ENCODE results near the gene RB1.
"Not testable (repeated sequence)": the region's sequence is repeated elsewhere in the genome, so short reads cannot be mapped to it uniquely, and the experiment has no call there.

RB1 gene

DNA sequence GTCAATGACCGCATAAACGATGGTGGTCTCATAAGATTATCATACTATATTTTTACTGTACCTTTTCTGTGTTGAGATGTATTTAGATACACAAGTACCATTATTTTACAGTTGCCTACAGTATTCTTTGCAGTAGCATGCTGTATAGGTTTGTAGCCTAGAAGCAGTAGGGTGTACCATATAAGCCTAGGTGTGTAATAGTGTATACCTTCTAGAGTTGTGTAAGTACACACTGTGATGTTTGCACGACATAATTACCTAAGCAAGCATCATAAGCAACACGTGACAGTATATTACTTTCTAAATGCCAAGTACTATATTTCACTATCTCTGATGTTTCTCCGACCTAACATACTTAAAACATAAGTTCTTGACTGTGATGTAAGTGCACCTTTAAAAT lies 106.6 kb downstream of the RB1 start:
- DNase-seq (ENCODE audit: low read depth in 2 of 2), result no peak

DNA sequence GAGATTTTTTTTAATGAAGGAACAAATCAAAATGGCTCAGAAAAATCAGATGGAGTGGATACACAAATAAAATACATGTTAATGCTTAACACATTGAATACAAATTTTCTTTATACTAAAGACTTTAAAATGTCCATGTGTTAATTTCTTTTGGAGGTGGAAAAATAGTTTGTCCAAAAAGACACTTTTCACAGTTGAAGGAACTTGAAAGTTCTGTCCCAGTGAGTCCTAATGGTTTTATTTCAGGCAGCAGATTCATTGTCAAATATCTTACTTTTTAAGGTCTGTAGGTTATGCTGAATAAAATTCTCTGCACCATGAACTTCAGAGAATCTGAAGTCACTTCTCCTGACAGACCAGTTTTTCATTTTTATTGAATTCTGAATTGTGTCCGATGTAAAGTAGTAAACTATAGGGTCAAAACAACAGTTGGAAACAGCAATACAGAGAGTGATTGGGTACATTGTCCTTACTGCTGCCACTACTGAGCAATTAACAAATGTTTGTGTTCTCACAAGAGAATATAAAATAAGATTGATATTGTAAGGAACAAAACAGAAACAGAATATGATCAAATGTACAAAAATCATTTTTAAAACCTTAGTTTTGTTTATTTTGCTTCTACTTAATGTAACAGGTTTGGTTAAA lies 107.7 kb downstream of the RB1 start:
- no peak for DNase-seq (ENCODE audit: low read depth in 2 of 2)

DNA sequence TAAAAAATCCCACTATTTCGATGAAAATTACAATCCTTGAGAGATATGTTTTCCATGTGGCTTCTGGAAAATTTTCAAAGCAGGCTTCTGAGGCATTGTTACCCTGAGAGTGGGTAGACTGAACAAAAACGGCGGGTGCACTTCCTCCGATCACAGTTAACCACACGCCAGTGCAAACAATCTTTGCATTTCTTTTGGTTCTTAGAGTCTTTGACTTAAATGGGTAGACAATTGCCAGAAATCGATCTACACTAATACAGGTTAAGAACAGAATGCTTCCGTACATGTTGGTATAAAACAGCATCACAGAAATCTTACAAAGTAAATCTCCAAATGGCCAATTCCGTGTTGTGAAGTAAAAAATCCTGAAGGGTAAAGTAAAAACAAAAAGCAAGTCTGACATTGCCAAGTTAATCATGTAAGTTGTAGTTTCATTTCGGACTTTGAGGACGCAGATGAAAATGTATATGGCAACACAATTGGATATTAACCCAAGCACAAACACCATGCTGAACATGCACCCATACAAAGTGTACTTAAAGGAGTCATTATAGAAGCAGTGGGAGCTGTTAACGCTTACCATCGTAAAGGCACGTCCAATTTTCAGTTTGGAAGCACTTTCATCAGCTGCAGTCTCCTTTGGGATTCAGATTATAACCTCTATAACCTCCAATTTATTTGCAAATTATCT lies 108.4 kb downstream of the RB1 start:
- DNase-seq (ENCODE audit: low read depth in 2 of 2), result no peak

DNA sequence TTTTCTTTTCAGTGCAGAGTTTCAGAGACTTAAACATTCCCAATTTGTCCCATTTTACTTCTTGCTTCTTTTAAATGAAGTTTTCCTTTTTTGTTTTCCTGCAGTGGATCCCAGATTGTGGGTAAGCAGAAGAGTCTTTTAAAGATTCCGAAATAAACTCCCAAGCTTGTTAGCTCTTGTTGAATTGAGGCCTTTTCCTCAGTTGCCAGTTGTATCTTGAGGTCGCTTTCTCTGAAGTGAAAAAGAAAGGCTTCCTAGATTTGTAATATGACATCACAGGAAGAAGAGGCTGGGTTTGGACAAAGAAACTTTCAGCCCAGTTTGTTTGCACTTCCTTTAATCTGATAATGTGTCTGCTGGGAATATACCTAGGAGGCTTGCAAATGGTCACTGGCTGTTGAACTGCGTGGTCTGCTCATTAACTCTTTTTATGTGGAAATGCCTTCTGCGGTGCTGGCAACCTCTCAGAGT lies 109.4 kb downstream of the RB1 start, which contains the start of gene LPAR6:
Gene LPAR6 (minus strand): TSS at position 233 of the 471 bp plus-strand sequence. CDS start 690 bp downstream, outside the sequence.
- DNase-seq (ENCODE audit: low read depth in 2 of 2), result no peak

DNA sequence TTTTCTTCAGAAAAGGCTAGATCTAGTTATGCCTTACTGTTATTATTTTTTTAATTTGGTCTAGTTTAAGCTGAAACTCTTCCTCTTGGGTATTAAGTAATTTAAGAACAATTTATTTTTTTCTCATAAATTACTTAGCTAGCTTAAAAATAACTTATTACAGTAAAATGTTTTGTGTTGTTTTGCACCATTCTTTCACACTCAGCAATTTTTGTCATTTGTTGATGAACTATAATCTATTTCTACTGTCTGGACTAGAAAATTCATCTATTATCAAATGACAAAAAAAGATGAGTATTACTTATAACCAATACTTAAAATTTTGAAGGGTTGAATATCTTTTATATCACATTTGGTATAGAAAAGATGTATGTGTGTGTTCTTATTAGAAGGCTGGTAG lies 111.0 kb downstream of the RB1 start:
- no peak for DNase-seq (ENCODE audit: low read depth in 2 of 2)

DNA sequence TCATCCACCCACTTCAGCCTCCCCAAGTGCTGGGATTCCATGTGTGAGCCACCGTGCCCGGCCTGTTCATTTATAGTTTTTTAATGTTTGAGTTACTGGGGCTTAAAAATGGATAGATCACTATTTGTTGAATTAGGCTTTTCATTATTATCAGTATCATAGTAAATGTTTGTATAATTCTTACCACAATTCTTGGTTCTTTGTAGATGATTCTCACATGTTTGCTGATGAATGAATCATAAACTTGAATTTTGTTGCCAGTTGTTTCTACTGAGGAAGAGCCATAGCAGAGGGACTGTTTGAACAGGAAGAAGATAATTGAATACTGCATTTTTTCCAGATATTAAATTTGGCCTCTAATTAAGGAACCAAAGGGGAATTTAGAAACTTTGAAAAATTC lies 112.0 kb downstream of the RB1 start:
- DNase-seq (ENCODE audit: low read depth in 2 of 2), result no peak

DNA sequence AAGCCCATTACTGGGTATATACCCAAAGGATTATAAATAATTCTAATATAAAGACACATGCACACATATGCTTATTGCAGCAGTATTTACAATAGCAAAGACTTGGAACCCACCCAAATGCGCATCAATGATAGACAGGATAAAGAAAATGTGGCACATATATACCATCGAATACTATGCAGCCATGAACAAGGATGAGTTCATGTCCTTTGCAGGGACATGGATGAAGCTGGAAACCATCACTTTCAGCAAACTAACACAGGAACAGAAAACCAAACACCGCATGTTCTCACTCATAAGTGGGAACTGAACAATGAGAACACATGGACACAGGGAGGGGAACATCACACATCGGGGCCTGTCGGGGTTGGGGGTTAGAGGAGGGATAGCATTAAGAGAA lies 118.5 kb downstream of the RB1 start:
- not testable (repeated sequence) for DNase-seq (ENCODE audit: low read depth in 2 of 2)

DNA sequence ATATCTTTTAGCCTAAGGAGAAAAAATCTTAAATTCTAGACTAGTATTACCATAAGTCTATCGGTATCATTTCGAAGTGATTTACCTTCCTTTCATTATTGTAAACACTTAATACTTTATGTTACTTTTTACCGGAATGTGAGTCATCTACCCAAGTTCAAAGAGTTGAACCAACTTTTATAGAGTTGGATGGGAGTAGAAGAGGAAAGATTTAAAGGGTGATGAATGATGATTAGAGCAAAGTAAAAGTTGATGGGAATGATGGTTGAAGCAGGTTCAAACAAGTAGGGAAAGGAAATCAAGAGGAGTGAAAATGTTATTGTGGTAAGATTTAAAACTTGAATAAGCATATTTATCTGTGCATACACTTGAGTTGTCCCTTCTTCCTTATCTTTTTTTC lies 120.7 kb downstream of the RB1 start:
- DNase-seq (ENCODE audit: low read depth in 2 of 2), result no peak

DNA sequence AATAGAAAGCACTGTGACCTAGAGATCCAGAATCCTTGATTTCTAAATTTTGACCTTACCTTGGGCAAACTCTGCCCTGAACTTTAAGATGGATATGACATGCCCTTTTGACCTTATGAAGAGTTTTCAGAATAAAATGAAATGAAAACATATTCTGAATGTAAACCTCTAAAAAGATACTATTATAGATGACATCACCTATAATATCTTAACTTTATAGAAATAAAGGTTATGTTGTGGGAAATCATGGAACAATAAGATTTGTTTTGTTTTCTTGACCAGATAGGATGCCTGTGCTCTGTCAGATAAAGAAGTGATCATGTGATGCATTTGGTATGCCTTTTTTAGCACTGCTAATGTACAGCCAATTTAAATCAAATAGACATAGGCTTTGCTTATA lies 122.5 kb downstream of the RB1 start:
- no peak for DNase-seq (ENCODE audit: low read depth in 2 of 2)

DNA sequence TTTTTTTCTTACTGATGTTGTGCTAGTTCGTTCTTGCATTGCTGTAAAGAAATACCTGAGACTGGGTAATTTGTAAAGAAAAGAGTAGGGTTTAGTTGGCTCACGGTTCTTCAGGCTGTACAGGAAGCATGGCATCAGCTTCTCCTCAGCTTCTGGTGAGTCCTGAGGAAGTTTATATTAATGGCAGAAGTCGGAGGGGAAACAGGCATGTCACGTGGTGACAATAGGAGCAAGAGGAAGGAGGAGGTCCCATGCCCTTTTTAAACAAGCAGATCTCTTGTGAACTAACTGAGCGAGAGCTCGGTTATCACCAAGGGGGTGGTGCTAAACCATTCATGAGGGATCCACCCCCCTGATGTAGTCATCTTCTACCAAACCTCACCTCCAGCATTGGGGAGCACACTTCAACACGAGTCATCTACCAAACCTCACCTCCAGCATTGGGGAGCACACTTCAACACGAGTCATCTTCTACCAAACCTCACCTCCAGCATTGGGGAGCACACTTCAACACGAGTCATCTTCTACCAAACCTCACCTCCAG lies 123.3 kb downstream of the RB1 start:
- DNase-seq (ENCODE audit: low read depth in 2 of 2), result not testable (repeated sequence)

DNA sequence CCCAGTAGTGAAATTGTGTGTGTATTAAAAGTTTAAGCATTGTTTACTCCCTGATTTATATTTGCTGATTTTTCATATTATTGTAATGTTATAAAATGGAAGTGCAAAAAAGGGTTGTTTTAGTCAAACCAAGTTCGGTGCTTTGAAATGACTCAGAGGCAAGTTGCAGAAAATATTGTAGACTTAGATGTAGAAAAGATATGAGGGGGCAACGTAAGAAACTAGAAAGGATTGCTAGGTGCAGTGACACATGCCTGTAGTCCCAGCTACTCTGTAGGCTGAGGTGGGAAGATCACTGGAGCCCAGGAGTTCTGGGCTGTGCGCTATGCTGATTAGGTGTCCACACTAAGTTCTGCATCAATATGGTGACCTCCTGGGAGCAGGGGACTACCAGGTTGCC lies 125.5 kb downstream of the RB1 start:
- no peak for DNase-seq (ENCODE audit: low read depth in 2 of 2)

DNA sequence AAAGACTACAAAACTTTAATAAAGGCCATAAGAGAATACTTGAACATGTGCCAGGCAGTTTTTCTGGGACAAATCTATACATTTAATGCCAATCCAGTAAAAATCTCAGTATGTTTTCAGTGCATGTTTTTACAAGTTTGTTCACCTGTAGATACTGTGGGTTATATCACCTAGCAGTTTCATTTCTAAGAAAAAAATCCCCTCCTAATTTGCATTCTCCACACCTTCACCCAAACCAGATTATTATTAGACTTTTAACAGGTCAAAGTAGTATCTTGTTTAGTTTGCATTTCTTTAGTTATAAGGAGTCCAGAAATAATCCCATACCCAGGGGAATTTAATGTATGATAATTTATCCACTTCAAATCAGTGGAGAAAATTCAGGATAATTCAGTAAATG lies 126.3 kb downstream of the RB1 start:
- no peak for DNase-seq (ENCODE audit: low read depth in 2 of 2)

DNA sequence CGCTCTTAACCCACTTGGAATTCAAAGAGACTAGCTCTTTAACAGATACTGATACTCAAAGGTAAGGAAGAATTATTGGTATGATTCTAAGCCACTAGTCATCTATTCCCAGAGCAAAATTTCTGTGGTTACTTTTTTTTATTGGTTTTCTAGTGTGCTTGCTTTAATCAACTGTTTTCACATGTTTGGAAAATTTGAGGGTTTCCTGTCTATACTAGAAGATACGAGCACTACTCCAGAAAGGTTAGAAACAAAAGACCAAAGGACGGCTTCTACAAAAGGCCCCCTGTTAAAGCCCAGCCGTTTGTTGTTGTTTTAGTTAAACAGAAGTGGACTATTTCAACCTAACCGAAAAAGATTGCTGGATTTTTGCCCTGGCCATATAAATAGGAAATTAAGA lies 127.9 kb downstream of the RB1 start:
- no peak for DNase-seq (ENCODE audit: low read depth in 2 of 2)

DNA sequence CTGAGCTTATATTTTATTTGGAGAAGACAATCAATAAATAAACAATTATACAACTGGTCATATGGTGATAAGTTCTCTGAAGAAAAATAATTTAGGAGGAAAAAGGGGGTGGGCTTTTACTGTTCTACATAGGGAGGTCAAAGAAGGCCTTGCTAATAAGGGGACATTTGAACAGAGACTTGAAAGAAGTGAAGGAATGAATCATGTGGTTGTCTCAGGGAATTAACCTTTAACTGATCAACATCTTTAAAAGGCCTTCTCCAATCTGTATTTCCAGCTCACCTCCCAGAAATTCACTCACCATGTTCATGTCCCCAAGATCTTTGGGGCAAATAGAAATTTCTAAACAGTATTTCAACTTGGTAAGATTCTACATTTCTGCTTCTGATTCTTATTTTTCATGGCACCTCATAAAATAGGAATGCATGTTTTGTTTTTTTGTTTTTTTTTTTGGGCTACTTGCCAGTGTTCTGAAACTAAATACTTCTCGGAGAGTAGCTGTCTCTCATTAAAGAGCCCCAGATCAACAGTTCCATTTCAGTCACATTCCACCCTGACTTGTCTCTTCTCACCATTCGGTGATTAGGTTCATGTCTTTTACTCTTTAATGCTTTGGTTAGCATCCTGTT lies 128.6 kb downstream of the RB1 start:
- DNase-seq (ENCODE audit: low read depth in 2 of 2), result no peak

DNA sequence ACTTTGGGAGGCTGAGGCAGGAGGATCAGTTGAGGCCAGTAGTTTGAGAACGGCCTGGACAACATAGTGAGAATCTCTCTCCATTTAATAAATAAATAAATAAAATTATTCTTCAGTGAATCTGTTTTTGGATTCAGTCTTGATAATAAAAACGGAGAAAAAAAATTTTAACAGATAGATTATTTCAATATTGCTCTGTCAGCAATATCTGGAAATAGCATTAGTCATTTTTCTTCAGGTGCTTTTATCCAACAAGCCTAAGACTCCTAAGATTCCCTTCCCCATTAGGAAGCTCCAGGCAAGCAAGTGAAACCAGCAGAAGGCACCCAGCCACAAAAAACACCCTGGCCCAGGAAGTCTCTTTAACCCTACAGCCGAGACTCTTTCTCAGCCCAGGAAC lies 130.6 kb downstream of the RB1 start:
- DNase-seq (ENCODE audit: low read depth in 2 of 2), result no peak

DNA sequence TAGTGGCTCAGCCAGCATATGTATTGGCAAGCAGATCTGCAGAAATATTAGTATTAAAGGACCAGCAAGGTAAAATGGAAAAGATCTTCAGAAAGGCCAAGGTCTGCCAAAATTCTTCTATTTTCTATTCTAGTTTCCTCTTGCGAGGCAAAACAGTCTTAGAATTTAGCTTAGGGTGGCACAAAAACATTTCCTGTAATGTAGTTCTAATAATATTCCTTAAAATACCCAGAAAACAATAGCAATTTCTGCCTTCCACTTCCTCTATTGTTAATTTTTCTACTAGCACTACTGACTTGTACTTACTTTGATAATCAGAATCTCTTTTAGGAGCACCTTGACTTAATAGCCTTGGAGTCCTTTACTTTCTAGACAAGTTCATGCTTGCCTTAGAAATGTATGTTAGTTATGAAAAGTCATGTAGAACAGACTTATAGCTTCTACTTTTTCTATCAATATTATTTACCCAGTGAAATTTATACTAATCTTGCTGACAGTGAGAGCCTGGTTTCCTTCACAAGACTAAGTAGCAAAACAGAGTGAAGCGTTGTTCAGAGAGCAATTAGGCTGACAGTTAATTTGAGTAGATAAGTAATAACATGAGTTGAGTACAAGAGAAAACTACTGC lies 133.2 kb downstream of the RB1 start:
- no peak for DNase-seq (ENCODE audit: low read depth in 2 of 2)

DNA sequence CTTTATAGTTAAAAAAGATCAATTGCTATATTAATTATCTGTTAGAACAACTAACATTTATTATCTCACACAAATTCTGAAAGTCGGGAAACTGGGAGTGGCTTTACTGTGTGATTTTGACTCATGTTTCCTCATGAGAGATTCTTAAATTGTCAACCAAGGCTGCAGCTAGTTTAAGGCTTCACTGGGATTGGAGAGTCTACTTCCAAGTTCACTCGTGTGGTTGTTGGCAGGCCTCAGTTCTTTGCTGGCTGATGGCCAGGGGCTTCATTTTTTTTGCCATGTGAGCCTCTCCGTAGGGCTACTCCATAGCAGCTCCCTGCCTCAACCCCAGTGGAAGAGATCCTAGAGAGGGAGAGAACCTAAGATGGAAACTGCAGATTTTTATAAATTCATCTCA lies 133.8 kb downstream of the RB1 start:
- no peak for DNase-seq (ENCODE audit: low read depth in 2 of 2)

DNA sequence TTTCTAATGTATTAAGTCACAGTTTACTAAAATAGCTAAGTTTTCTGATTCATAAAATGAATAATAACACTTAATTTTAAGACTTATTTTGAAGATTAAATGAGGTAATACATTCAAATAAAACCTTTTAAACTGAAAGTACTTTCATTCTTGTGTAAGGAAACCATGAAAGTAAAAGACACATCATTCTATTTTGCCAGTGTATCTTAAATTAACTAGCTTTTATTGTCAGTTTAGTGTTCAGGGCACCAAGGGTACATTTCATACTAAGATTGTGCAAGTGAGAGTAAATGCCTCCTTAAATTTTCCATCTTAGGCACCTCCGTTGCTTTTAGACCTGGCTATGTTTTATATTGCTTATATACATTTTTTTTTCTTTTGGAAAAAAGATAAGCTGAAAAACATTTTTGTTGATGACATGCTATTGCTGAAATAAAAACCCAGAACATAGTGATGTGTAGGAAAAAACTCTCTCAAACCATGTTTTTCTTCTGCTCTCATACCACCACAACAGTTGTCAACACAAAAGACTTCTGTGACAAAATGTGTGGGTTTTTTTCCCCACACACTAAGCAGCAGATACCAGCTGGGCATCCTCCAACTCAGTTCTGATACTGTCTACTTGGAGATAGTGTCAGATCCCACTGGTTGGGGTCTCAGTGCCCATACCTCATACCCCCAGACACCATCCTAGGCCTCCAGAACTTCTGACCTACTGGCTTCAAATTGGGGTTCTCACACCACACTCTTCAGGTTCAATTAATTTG lies 140.1 kb downstream of the RB1 start:
- no peak for DNase-seq (ENCODE audit: low read depth in 2 of 2)

DNA sequence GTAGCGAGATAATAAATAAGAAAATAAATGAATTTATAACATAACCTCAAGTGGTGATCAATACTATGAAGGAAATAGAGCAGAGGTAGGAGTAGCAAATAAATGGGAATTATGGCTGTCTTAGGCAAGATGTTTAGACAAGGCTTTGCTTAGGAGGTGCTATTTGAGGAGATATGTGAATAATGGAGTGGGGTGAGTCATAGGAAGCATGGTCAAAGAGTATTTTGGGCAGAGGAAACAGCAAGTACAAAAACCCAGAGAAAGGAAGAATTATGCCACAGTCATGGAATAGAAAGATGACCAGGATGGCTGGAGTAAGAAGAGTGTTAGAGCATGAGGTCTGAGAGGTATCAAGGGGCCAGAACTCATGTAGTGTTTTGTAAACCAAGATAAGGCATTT lies 142.9 kb downstream of the RB1 start:
- no peak for DNase-seq (ENCODE audit: low read depth in 2 of 2)

DNA sequence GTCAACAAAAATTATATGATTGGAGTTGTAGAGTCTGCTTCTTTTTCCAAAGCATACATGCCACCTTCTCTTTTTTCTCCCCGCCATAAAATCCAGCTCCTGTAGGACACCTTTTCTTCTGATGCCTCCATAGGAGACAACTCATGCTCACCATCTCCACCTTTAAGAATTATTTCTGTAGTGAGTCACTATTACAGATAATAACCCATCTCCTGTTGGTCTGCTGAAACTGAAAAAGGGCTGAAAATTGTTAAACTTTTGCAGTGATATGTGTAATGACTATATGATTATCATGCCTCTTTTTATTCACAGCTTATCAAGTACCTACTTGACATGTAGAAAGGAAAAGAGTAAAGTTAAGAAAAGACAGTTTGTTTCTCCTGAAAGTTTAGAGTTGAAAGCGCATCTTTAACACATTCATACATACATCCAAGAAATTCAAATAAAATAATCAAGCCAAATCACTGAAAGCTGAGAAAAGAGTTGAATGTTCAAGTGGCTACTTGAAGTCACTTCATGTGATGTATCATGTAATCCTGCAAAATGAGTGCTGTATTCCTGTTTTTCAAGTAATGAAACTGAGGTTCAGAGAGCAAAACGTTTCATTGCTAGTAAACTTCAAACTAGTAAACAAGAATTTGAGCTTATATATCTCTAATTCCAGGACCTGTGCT lies 144.9 kb downstream of the RB1 start:
- no peak for DNase-seq (ENCODE audit: low read depth in 2 of 2)
